CD4-positive, CD25-positive, alpha-beta regulatory T cell (primary cell): ENCODE measurements around the gene TMEM208. TPM values are rescaled to one million over a fixed set of nuclear protein-coding genes. Genes with fewer than 3 reads are reported as not detected.

ENCODE experiments used
- ATAC-seq, 2 donors: fragments of 150-1000 bp; cut with Tn5 transposase; one replicate each; pipeline ENCODE4 v1.10.0; 2021; ENCODE audit warnings: low read depth in 2 of 2, moderate number of reproducible peaks in 2 of 2, moderate library complexity in 1 of 2
- DNase-seq, 3 donors: peaks; one replicate each; pipeline versions ENCODE4 v3.0.0 to v3.0.0-alpha.2; 2012 to 2022; ENCODE audit warnings: mixed read lengths in 1 of 3
- H3K27ac ChIP-seq: one replicate; pipeline ENCODE4 v1.7.0; 2013; ENCODE audit warnings: mild to moderate bottlenecking, low read length; ENCODE audit not compliant: insufficient read depth, poor library complexity, severe bottlenecking
- H3K27me3 ChIP-seq: one replicate; pipeline ENCODE4 v1.7.0; 2013; ENCODE audit warnings: low read length; ENCODE audit not compliant: control insufficient read depth, insufficient read depth
- H3K36me3 ChIP-seq: one replicate; pipeline ENCODE4 v1.7.0; 2013; ENCODE audit warnings: mild to moderate bottlenecking, low read length, moderate library complexity; ENCODE audit not compliant: control insufficient read depth, insufficient read depth
- H3K4me1 ChIP-seq: 2 replicates; pipeline ENCODE4 v1.7.0; 2013; ENCODE audit warnings: mild to moderate bottlenecking, low read length; ENCODE audit not compliant: insufficient read depth, control insufficient read depth, poor library complexity, severe bottlenecking
- H3K4me3 ChIP-seq: one replicate; pipeline ENCODE4 v1.7.0; 2013; ENCODE audit warnings: low read depth, mild to moderate bottlenecking, low read length, moderate library complexity
- H3K9me3 ChIP-seq, 2 experiments: 1 replicate in 1 of 2; 2 replicates in 1 of 2; pipeline ENCODE4 v1.7.0; 2013; ENCODE audit warnings: low read length in 2 of 2, mild to moderate bottlenecking in 1 of 2, moderate library complexity in 1 of 2; ENCODE audit not compliant: control insufficient read depth in 2 of 2
- H3K27ac Mint-ChIP-seq, 3 donors: one replicate each; pipeline ENCODE4 v1.8.0; 2020 to 2022; ENCODE audit warnings: mild to moderate bottlenecking in 3 of 3, mixed read lengths in 3 of 3, moderate library complexity in 2 of 3
- H3K27me3 Mint-ChIP-seq: one replicate; pipeline ENCODE4 v1.8.0; 2022; ENCODE audit warnings: mild to moderate bottlenecking, mixed read lengths
- H3K36me3 Mint-ChIP-seq: one replicate; pipeline ENCODE4 v1.8.0; 2020; ENCODE audit warnings: mixed read lengths
- H3K4me1 Mint-ChIP-seq, 4 donors: one replicate each; pipeline ENCODE4 v1.8.0; 2020 to 2022; ENCODE audit warnings: mixed read lengths in 4 of 4, mild to moderate bottlenecking in 1 of 4
- H3K4me3 Mint-ChIP-seq, 4 donors: one replicate each; pipeline ENCODE4 v1.8.0; 2020 to 2022; ENCODE audit warnings: mild to moderate bottlenecking in 4 of 4, mixed read lengths in 4 of 4, moderate library complexity in 3 of 4
- H3K9me3 Mint-ChIP-seq, 7 donors: one replicate each; pipeline ENCODE4 v1.8.0; 2020 to 2022; ENCODE audit warnings: mixed read lengths in 7 of 7, mild to moderate bottlenecking in 3 of 7, moderate library complexity in 2 of 7
- polyA plus RNA-seq, 4 donors: library from polyadenylated mRNA; unstranded; fragments of 300-500 nt; fragmentation: Illumina TruSeq; gene quantifications; one replicate each; pipeline ENCODE4 v1.2.3, GENCODE V29; 2021
- total RNA-seq: library from RNA; stranded (reverse); gene quantifications from one replicate; pipeline ENCODE4 v1.2.3, GENCODE V29; 2022

TMEM208 gene
- total and polyA plus RNA-seq, 5 donors from 2014 or later: 31.0 to 141 (median 92.8) TPM

DNA sequence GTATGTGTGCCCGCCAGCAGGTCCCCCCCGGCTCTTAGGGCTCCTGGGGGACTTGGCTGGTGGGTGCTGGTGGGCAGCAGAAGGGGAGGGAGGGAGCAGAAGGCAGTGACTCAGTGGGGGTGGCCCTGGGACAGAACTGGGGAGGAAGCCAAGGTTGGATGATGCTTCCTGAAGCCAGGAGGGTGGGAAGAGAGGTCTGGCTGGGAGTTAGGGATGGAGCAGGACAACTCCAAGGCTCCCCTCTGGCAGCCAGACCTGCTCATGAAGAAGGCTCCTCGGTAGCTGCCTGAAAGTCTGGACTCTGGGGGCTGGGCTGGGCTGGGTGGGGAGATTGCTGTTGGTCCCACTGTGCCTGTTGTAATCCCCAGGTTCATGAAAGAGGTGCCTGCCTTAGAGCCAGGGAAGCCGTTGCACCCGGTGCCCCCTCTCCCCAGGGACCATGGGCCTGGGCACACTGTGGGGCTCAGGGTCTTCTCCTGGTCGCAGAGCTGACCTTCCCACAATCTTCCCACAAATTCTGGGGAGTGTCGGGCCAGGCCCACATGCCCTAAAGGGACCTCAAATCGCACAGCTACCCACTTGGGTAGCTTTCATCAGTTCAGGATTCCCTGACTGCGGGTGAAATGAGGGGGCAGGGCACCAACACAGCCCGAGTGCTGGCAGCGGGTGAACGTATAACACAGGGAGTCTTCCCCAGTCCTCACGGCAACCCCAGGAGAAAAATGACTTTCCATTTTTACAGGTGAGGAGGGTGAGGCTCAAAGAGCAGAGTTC, 51.3 kb downstream of the TMEM208 start:
- H3K27me3 ChIP-seq: no peaks in the 10 kb centered on the region
- DNase-seq (no peak), ATAC-seq (no peak)
- peaks cover 26% of the 10 kb centered on the region for H3K4me1 ChIP-seq
- H3K4me3 ChIP-seq: peak overlapping the region; percentile 48
- peak overlapping the region; percentile 75 to 92 (median 79) for H3K27ac Mint-ChIP-seq
- no peaks in the 10 kb centered on the region for H3K9me3 Mint-ChIP-seq
- no peaks in the 10 kb centered on the region for H3K9me3 ChIP-seq
- no peaks in the 10 kb centered on the region for H3K36me3 Mint-ChIP-seq
- no peak overlapping the region for H3K27ac ChIP-seq
- no peaks in the 10 kb centered on the region for H3K27me3 Mint-ChIP-seq
- H3K4me1 Mint-ChIP-seq: peaks cover 4 to 17% (median 8%) of the 10 kb centered on the region in 4 donors
- peaks cover 3% of the 10 kb centered on the region for H3K36me3 ChIP-seq
- peak overlapping the region; percentile 75 to 87 (median 84) for H3K4me3 Mint-ChIP-seq

Other genes with a start within 250 kb of the TMEM208 start
- 11.9 TPM for gene CES4A, start 238.5 kb upstream of the TMEM208 start, total RNA-seq
- gene CES4A, start 238.5 kb upstream of the TMEM208 start, polyA plus RNA-seq: 1 to 10 TPM; 1.6 to 3.0 (median 2.7) TPM
- gene CBFB, start 198.0 kb upstream of the TMEM208 start, total RNA-seq: 108 TPM
- gene CBFB, start 198.0 kb upstream of the TMEM208 start, polyA plus RNA-seq: 100 to 1,000 TPM in 1 of 4 donors, 10 to 100 TPM in 3; 60.9 to 104 (median 77.2) TPM
- gene PHAF1, start 117.2 kb upstream of the TMEM208 start, total RNA-seq: 19.2 TPM
- gene PHAF1, start 117.2 kb upstream of the TMEM208 start, polyA plus RNA-seq: 10 to 100 TPM; 10.0 to 12.2 (median 11.4) TPM
- gene B3GNT9, start 76.1 kb upstream of the TMEM208 start, total RNA-seq: 3.4 TPM
- gene B3GNT9, start 76.1 kb upstream of the TMEM208 start, polyA plus RNA-seq: 1 to 10 TPM in 3 of 4 donors, under 1 TPM in 1; 0.44 to 1.3 (median 1.2) TPM
- 50.3 TPM for gene TRADD, start 67.2 kb upstream of the TMEM208 start, total RNA-seq
- 10 to 100 TPM; 66.4 to 92.4 (median 88.1) TPM for gene TRADD, start 67.2 kb upstream of the TMEM208 start, polyA plus RNA-seq
- gene FBXL8, start 67.2 kb upstream of the TMEM208 start, total RNA-seq: 16.6 TPM
- gene FBXL8, start 67.2 kb upstream of the TMEM208 start, polyA plus RNA-seq: 1 to 10 TPM; 2.5 to 6.6 (median 4.0) TPM
- 34.4 TPM for gene HSF4, start 62.4 kb upstream of the TMEM208 start, total RNA-seq
- gene HSF4, start 62.4 kb upstream of the TMEM208 start, polyA plus RNA-seq: not detected
- gene NOL3, start 56.6 kb upstream of the TMEM208 start, total RNA-seq: 2.3 TPM
- gene NOL3, start 56.6 kb upstream of the TMEM208 start, polyA plus RNA-seq: not detected
- gene MATCAP1, start 43.2 kb upstream of the TMEM208 start, total RNA-seq: 19.6 TPM
- gene MATCAP1, start 43.2 kb upstream of the TMEM208 start, polyA plus RNA-seq: under 1 TPM in 1 of 4 donors, not detected in 3; 0.80 TPM
- 0.86 TPM for gene EXOC3L1, start 37.0 kb upstream of the TMEM208 start, total RNA-seq
- gene EXOC3L1, start 37.0 kb upstream of the TMEM208 start, polyA plus RNA-seq: under 1 TPM in 2 of 4 donors, not detected in 2; 0.25 to 0.35 TPM
- 63.7 TPM for gene E2F4, start 35.0 kb upstream of the TMEM208 start, total RNA-seq
- gene E2F4, start 35.0 kb upstream of the TMEM208 start, polyA plus RNA-seq: 10 to 100 TPM; 46.8 to 54.9 (median 48.9) TPM
- 2.2 TPM for gene ELMO3, start 28.0 kb upstream of the TMEM208 start, total RNA-seq
- gene ELMO3, start 28.0 kb upstream of the TMEM208 start, polyA plus RNA-seq: under 1 TPM in 1 of 4 donors, not detected in 3; 0.09 TPM
- gene FHOD1, start 20.4 kb downstream of the TMEM208 start, total RNA-seq: 34.5 TPM
- gene FHOD1, start 20.4 kb downstream of the TMEM208 start, polyA plus RNA-seq: 1 to 10 TPM; 1.9 to 4.5 (median 3.4) TPM
- 1.3 TPM for gene SLC9A5, start 21.8 kb downstream of the TMEM208 start, total RNA-seq
- not detected for gene SLC9A5, start 21.8 kb downstream of the TMEM208 start, polyA plus RNA-seq
- gene PLEKHG4, start 52.4 kb downstream of the TMEM208 start, total RNA-seq: 10.0 TPM
- 1 to 10 TPM; 1.4 to 5.3 (median 2.8) TPM for gene PLEKHG4, start 52.4 kb downstream of the TMEM208 start, polyA plus RNA-seq
- not detected for gene KCTD19, start 99.6 kb downstream of the TMEM208 start, total RNA-seq
- not detected for gene KCTD19, start 99.6 kb downstream of the TMEM208 start, polyA plus RNA-seq
- gene LRRC36, start 99.7 kb downstream of the TMEM208 start, total RNA-seq: not detected
- not detected for gene LRRC36, start 99.7 kb downstream of the TMEM208 start, polyA plus RNA-seq
- gene TPPP3, start 166.4 kb downstream of the TMEM208 start, total RNA-seq: not detected
- gene TPPP3, start 166.4 kb downstream of the TMEM208 start, polyA plus RNA-seq: not detected
- not detected for gene ZDHHC1, start 189.3 kb downstream of the TMEM208 start, total RNA-seq
- gene ZDHHC1, start 189.3 kb downstream of the TMEM208 start, polyA plus RNA-seq: under 1 TPM in 1 of 4 donors, not detected in 3; 0.60 TPM
- not detected for gene HSD11B2, start 204.0 kb downstream of the TMEM208 start, total RNA-seq
- gene HSD11B2, start 204.0 kb downstream of the TMEM208 start, polyA plus RNA-seq: not detected